Breast epithelium (tissue), 4 donors: ENCODE results near the gene PSMD13. TPM values are rescaled to one million over a fixed set of nuclear protein-coding genes. Genes with fewer than 3 reads are reported as not detected.

Experiments
- DNase-seq, 2 donors: peaks; one replicate each; pipeline ENCODE4 v3.0.0-alpha.2; 2019; ENCODE audit warnings: low spot score in 2 of 2
- H3K27ac ChIP-seq, 2 donors: fragments of 200-600 bp; sonication (generic) in 1 of 2; one replicate each; pipeline ENCODE4 v1.5.1; 2016 to 2019; ENCODE audit warnings: mild to moderate bottlenecking in 1 of 2
- H3K27me3 ChIP-seq, 2 donors: fragments of 200-600 bp; sonication (generic) in 1 of 2; one replicate each; pipeline versions ENCODE4 v1.5.1 to v1.6.0; 2017 to 2019; ENCODE audit warnings: control low read depth in 1 of 2, mild to moderate bottlenecking in 1 of 2
- H3K36me3 ChIP-seq: fragments of 200-600 bp; one replicate; pipeline ENCODE4 v1.5.1; 2019
- H3K4me1 ChIP-seq, 2 donors: fragments of 200-600 bp; sonication (generic); one replicate each; pipeline ENCODE4 v1.5.1; 2016 to 2019; ENCODE audit warnings: control low read depth in 1 of 2
- H3K4me3 ChIP-seq, 3 donors: fragments of 200-600 bp; sonication (generic); 1 replicate in 2 of 3; 2 replicates in 1 of 3; pipeline ENCODE4 v1.5.1; 2016 to 2019; ENCODE audit warnings: mild to moderate bottlenecking in 3 of 3, moderate library complexity in 2 of 3
- H3K9me3 ChIP-seq, 2 donors: fragments of 200-600 bp; sonication (generic) in 1 of 2; one replicate each; pipeline ENCODE4 v1.5.1; 2016 to 2019; ENCODE audit warnings: control low read depth in 1 of 2
- CTCF ChIP-seq, 3 donors: fragments of 450-650 bp; IDR thresholded peaks; one replicate each; pipeline ENCODE4 v1.5.1; 2016 to 2017; ENCODE audit warnings: antibody characterized with exemption in 3 of 3, mild to moderate bottlenecking in 3 of 3, moderate library complexity in 3 of 3
- POLR2A ChIP-seq: fragments of 450-650 bp; IDR thresholded peaks from one replicate; pipeline ENCODE4 v1.6.1; 2016; ENCODE audit warnings: antibody characterized with exemption, mild to moderate bottlenecking, moderate library complexity
- POLR2AphosphoS5 ChIP-seq, 3 donors: sonication (generic); formaldehyde crosslinking; IDR thresholded peaks; one replicate each; pipeline ENCODE4 v1.6.1; 2017; ENCODE audit warnings: antibody characterized with exemption in 3 of 3
- intact Hi-C: fragments of 100-400 bp; cut with DNase I; formaldehyde crosslinking; loops from one replicate; pipeline ENCODE4 v1.15.1; 2023; ENCODE audit warnings: low total_unique reads
- total RNA-seq, 3 donors: library from RNA; depleted of rRNA; stranded (reverse); fragments of >200 nt; gene quantifications; one replicate each; pipeline ENCODE4 v1.1.0, GENCODE V29; 2016

PSMD13 gene
- total RNA-seq, 3 donors from 2014 or later, result 96.0 to 114 (median 106) TPM

- DNase-seq, result no peak
- Histone ChIP-seq H3K27me3 (no peaks in the 10 kb centered on the region), H3K27ac (no peak overlapping the region), H3K4me3 (no peak overlapping the region), H3K9me3 (no peaks in the 10 kb centered on the region), H3K36me3 (peaks cover 10% of the 10 kb centered on the region), H3K4me1 (no peaks in the 10 kb centered on the region)
- TF ChIP-seq POLR2AphosphoS5 (IDR thresholded peaks at IDR 0.05) (no peak), CTCF (IDR thresholded peaks at IDR 0.05) (no peak), POLR2A (no peak)
- intact Hi-C loops, result no loop called here
Observed at GRCh38 chr11:244376-244775, 7.6 kb downstream of the PSMD13 start.

- no peaks in the 10 kb centered on the region for H3K4me1 ChIP-seq
- TF ChIP-seq POLR2AphosphoS5 (IDR thresholded peaks at IDR 0.05), result no peak
- TF ChIP-seq CTCF (IDR thresholded peaks at IDR 0.05), result no peak
- TF ChIP-seq POLR2A, result no peak
- H3K27ac ChIP-seq, result no peak overlapping the region
- H3K36me3 ChIP-seq, result peaks cover 10% of the 10 kb centered on the region
- DNase-seq, result no peak
- no peak overlapping the region for H3K4me3 ChIP-seq
- intact Hi-C loops, result no loop called here
- H3K27me3 ChIP-seq, result no peaks in the 10 kb centered on the region
- no peaks in the 10 kb centered on the region for H3K9me3 ChIP-seq
Observed at GRCh38 chr11:249062-249461, 12.3 kb downstream of the PSMD13 start.

- Histone ChIP-seq H3K36me3 (peaks cover 10% of the 10 kb centered on the region), H3K9me3 (no peaks in the 10 kb centered on the region), H3K27ac (no peak overlapping the region), H3K4me3 (no peak overlapping the region), H3K4me1 (no peaks in the 10 kb centered on the region), H3K27me3 (no peaks in the 10 kb centered on the region)
- no peak for DNase-seq
- TF ChIP-seq POLR2AphosphoS5 (IDR thresholded peaks at IDR 0.05), result no peak
- no peak for TF ChIP-seq CTCF (IDR thresholded peaks at IDR 0.05)
- TF ChIP-seq POLR2A, result no peak
- intact Hi-C loops, result no loop called here
Observed at GRCh38 chr11:250274-250673, 13.5 kb downstream of the PSMD13 start.

- no peak for DNase-seq
- no peaks in the 10 kb centered on the region for H3K9me3 ChIP-seq
- H3K27ac ChIP-seq, result no peak overlapping the region
- no peaks in the 10 kb centered on the region for H3K27me3 ChIP-seq
- H3K4me3 ChIP-seq, result no peak overlapping the region
- no peaks in the 10 kb centered on the region for H3K4me1 ChIP-seq
- intact Hi-C loops, result no loop called here
- TF ChIP-seq POLR2A (no peak), CTCF (IDR thresholded peaks at IDR 0.05) (peak; percentile 9 to 43 (median 39))
- H3K36me3 ChIP-seq, result peaks cover 10% of the 10 kb centered on the region
Observed at GRCh38 chr11:250740-251299, 14.0 kb downstream of the PSMD13 start.

GRCh38 chr11:251550-251949 lies 14.8 kb downstream of the PSMD13 start:
- no peak for TF ChIP-seq POLR2AphosphoS5 (IDR thresholded peaks at IDR 0.05)
- H3K36me3 ChIP-seq, result peaks cover 6% of the 10 kb centered on the region
- H3K27ac ChIP-seq, result no peak overlapping the region
- H3K4me1 ChIP-seq, result no peaks in the 10 kb centered on the region
- intact Hi-C loops, result no loop called here
- DNase-seq, result no peak
- H3K9me3 ChIP-seq, result no peaks in the 10 kb centered on the region
- no peak overlapping the region for H3K4me3 ChIP-seq
- no peaks in the 10 kb centered on the region for H3K27me3 ChIP-seq

- H3K27me3 ChIP-seq, result no peaks in the 10 kb centered on the region
- peaks cover 4% of the 10 kb centered on the region for H3K36me3 ChIP-seq
- no peaks in the 10 kb centered on the region for H3K4me1 ChIP-seq
- no peaks in the 10 kb centered on the region for H3K9me3 ChIP-seq
- TF ChIP-seq CTCF (IDR thresholded peaks at IDR 0.05), result no peak
- TF ChIP-seq POLR2AphosphoS5 (IDR thresholded peaks at IDR 0.05), result no peak
- intact Hi-C loops, result loop anchor here (2.0 kb wide), 1 partner anchor 36 kb away; the partner anchor contains the start of gene PGGHG
- no peak overlapping the region for H3K4me3 ChIP-seq
- no peak overlapping the region for H3K27ac ChIP-seq
- no peak for DNase-seq
Observed at GRCh38 chr11:252666-253065, 15.9 kb downstream of the PSMD13 start.
